K562 (cell line): ENCODE measurements around the gene SLTM. TPM values are rescaled to one million over a fixed set of nuclear protein-coding genes. Genes with fewer than 3 reads are reported as not detected.

Source experiments
- BRF1 ChIP-seq: IDR thresholded peaks from 3 replicates; pipeline ENCODE4 v1.6.1; 2011; ENCODE audit warnings: borderline replicate concordance, mild to moderate bottlenecking; ENCODE audit not compliant: insufficient read length; ENCODE audit errors: extremely low read depth
- CREM ChIP-seq: IDR thresholded peaks from 2 replicates; pipeline ENCODE4 v1.6.1; 2014; ENCODE audit warnings: antibody characterized with exemption, low read depth
- CUX1 ChIP-seq: fragments of 200-800 bp; sonication (Bioruptor generic); IDR thresholded peaks from 2 replicates; pipeline ENCODE4 v1.6.1; 2016; ENCODE audit warnings: missing genetic modification characterization, missing compliant biosample characterization
- EHMT2 ChIP-seq: fragments of 450-650 bp; IDR thresholded peaks from 2 replicates; pipeline ENCODE4 v1.6.1; 2018; ENCODE audit warnings: antibody characterized with exemption
- KLF6 ChIP-seq: fragments of 250-450 bp; sonication (Bioruptor Pico); IDR thresholded peaks from 2 replicates; pipeline ENCODE4 v1.4.0; 2020; ENCODE audit warnings: mild to moderate bottlenecking, moderate library complexity, borderline replicate concordance
- MXI1 ChIP-seq: IDR thresholded peaks from 2 replicates; pipeline ENCODE4 v1.6.1; 2011; ENCODE audit warnings: low read depth, mild to moderate bottlenecking, improper control_type of control experiment, low read length
- NCOA6 ChIP-seq: fragments of 450-650 bp; IDR thresholded peaks from 2 replicates; pipeline ENCODE4 v1.6.1; 2017; ENCODE audit warnings: mild to moderate bottlenecking
- NR0B1 ChIP-seq: fragments of 450-650 bp; IDR thresholded peaks from one replicate; pipeline ENCODE4 v1.6.1; 2018; ENCODE audit warnings: mild to moderate bottlenecking, moderate library complexity; ENCODE audit not compliant: partially characterized antibody
- POLR2H ChIP-seq: IDR thresholded peaks from 2 replicates; pipeline ENCODE4 v1.6.1; 2016; ENCODE audit warnings: missing genetic modification characterization, low read depth, mild to moderate bottlenecking, control low read depth, missing compliant biosample characterization, moderate library complexity
- PYGO2 ChIP-seq: fragments of 450-650 bp; IDR thresholded peaks from 2 replicates; pipeline ENCODE4 v1.6.1; 2016; ENCODE audit warnings: mild to moderate bottlenecking, missing genetic modification characterization, moderate library complexity, missing compliant biosample characterization
- SIRT6 ChIP-seq: IDR thresholded peaks from one replicate; pipeline ENCODE4 v1.6.1; 2012; ENCODE audit warnings: low read depth, mild to moderate bottlenecking, control low read depth, inconsistent platforms, low read length, moderate library complexity
- SNIP1 ChIP-seq: fragments of 450-650 bp; IDR thresholded peaks from 2 replicates; pipeline ENCODE4 v1.7.1; 2017; ENCODE audit warnings: low read depth, mild to moderate bottlenecking
- SP1 ChIP-seq: sonication (generic); formaldehyde crosslinking; IDR thresholded peaks from 2 replicates; pipeline ENCODE4 v1.8.1; 2022; ENCODE audit warnings: mild to moderate bottlenecking, missing genetic modification reagents
- ZBTB26 ChIP-seq: fragments of 450-650 bp; formaldehyde crosslinking; IDR thresholded peaks from 2 replicates; pipeline ENCODE4 v1.4.0; 2022; ENCODE audit warnings: missing genetic modification characterization
- ZBTB33 ChIP-seq: sonication (generic); formaldehyde crosslinking; IDR thresholded peaks from 2 replicates; pipeline ENCODE4 v1.8.1; 2023; ENCODE audit warnings: mild to moderate bottlenecking, missing genetic modification reagents
- ZFP30 ChIP-seq: fragments of 250-450 bp; sonication (Bioruptor Pico); IDR thresholded peaks from 2 replicates; pipeline ENCODE4 v1.8.0; 2022; ENCODE audit warnings: moderate library complexity, mild to moderate bottlenecking, inconsistent platforms, borderline replicate concordance
- ZNF589 ChIP-seq: fragments of 200-800 bp; sonication (Bioruptor generic); IDR thresholded peaks from 2 replicates; pipeline ENCODE4 v1.6.1; 2016; ENCODE audit warnings: low read depth, missing genetic modification characterization, missing compliant biosample characterization
- ZSCAN32 ChIP-seq: fragments of 450-650 bp; formaldehyde crosslinking; IDR thresholded peaks from 2 replicates; pipeline ENCODE4 v1.4.0; 2020; ENCODE audit warnings: mild to moderate bottlenecking, moderate library complexity
- polyA plus RNA-seq, 8 experiments: library from polyadenylated mRNA; depleted of rRNA in 4 of 8; stranded (reverse) in 5 of 8; unstranded in 3 of 8; fragments of >200 nt; fragmentation: Nextera tagmentation in 2 of 8; fragmentation: Illumina TruSeq in 1 of 8; extraction: Ambion mirVana in 2 of 8; extraction: Trizol in 1 of 8; gene quantifications; 2 replicates each; pipeline versions ENCODE4 v1.2.1 to v1.2.3, GENCODE V29; 2011 to 2014; ENCODE audit warnings: inconsistent platforms in 1 of 8, missing spikeins in 1 of 8
- total RNA-seq, 7 experiments: library from RNA; depleted of rRNA in 6 of 7; stranded (reverse); fragments of >200 nt in 6 of 7; fragmentation: Illumina TruSeq in 2 of 7; extraction: Trizol in 2 of 7; gene quantifications; 2 replicates each; pipeline versions ENCODE4 v1.2.1 to v1.2.3, GENCODE V29; 2011 to 2021; ENCODE audit warnings: low replicate concordance in 1 of 7

The SLTM gene
- total and polyA plus RNA-seq, 9 of the 15 experiments (the other 6 are each of a cell fraction or from before 2014, with no cell fraction given), result 39.5 to 163 (median 102) TPM

GRCh38 chr15:58933281-58934113 lies at the start of gene SLTM (continued):
- TF ChIP-seq ZBTB33 (no peak; the same call in 1 of the 2 replicates), CUX1 (CRISPR knock-in tag) (no peak), ZBTB26 (CRISPR knock-in tag) (0 out of 2 replicates have a peak, but pooled peaks have one; percentile 7), NCOA6 (no peak), PYGO2 (tag) (no peak), ZNF589 (0 out of 2 replicates have a peak, but pooled peaks have one; percentile 43), MXI1 (no peak), ZFP30 (CRISPR knock-in tag) (no peak), KLF6 (CRISPR knock-in tag) (no peak), SNIP1 (no peak), SIRT6 (no peak), BRF1 (no peak), ZSCAN32 (CRISPR knock-in tag) (no peak), CREM (peak; percentile 72), NR0B1 (no peak), EHMT2 (no peak), SP1 (CRISPR knock-in tag) (peak; percentile 58; the same call in 1 of the 2 replicates), POLR2H (tag) (peak; percentile 94)
